Epidermal melanocyte (primary cell): ENCODE results near the gene CADM2.
"Not testable (repeated sequence)": the region's sequence is repeated elsewhere in the genome, so short reads cannot be mapped to it uniquely, and the experiment has no call there.

Experiments used
- DNase-seq: peaks from one replicate; pipeline ENCODE4 v3.0.0; 2011; ENCODE audit warnings: low spot score; ENCODE audit not compliant: insufficient read length

CADM2 gene

DNA sequence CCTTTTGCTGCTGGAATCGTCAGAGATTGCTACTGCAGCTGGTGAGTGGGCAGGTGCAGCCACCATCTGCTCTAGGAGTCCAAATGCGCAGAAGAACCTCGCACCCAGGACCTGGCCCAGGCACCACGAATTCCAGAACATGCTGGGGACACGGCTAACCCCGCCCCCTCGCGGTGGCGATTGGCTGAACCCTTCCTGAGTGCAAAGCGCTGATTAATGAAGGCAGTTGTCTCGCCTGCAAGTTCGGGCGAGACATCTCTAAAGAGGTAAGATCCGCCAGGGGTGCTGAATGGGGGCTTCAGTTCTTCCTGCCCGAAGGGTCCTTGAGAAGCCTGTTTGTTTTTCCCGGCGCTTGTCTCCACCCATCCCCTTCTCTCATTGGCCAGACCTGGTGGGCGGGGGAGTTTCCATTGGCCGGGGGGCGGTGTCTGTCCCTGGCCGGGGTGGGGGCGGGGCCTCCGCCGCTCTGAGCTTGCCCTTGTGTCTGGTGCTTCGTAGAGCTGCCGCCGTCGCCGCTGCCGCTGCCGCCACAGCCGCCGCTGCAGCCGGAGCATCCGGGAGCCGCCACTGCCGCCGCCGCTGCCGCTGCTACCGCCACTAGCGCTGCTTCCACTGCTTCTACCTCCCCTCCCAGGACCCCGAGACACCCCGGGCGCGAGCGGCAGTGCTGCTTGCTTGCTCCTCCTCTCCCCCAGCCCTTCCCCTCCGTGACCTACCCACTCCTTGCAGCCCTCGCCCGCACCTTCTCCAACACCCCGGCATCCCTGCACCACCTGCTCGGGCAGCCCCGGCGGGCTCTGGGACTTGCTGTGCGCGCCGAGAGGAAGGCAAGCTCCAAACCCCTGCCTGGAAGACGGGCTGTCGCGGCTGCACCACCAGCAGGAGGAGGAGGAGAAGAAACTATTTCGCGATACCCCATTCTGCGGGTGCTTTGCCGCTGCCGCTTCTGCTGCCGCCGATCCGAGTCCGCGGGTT lies at the start of gene CADM2:
TSS of gene CADM2 (plus strand) at position 495 of the 975 bp plus-strand sequence.
- DNase-seq: peak; percentile 92

DNA sequence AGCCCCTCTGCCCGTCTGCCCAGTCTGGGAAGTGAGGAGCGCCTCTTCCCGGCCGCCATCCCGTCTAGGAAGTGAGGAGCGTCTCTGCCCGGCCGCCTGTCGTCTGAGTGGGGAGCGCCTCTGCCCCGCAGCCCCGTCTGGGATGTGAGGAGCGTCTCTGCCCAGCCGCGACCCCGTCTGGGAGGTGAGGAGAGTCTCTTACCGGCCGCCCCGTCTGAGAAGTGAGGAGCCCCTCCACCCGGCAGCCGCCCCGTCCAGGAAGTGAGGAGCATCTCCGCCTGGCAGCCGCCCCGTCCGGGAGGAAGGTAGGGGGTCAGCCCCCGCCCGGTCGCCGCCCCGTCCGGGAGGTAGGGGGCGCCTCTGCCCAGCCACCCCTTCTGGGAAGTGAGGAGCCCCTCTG lies 40.2 kb upstream of the CADM2 start:
- not testable (repeated sequence) for DNase-seq

DNA sequence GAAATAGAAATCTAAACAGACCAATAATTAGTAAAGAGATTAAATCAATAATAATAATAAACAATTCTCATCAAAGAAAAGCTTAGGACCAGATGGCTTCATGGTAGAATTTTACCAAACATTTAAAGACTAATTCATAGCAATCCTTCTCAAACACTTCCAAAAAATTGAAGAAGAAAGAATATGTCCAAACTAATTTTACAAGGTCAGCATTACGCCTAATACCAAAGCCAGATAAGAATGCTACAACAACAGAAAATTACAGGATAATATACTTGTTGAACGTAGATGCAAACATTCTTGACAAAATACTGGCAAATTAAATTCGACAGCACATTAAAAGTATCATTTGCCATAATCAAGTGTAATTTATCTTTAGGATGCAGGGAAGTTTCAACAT lies 36.1 kb upstream of the CADM2 start:
- no peak for DNase-seq

DNA sequence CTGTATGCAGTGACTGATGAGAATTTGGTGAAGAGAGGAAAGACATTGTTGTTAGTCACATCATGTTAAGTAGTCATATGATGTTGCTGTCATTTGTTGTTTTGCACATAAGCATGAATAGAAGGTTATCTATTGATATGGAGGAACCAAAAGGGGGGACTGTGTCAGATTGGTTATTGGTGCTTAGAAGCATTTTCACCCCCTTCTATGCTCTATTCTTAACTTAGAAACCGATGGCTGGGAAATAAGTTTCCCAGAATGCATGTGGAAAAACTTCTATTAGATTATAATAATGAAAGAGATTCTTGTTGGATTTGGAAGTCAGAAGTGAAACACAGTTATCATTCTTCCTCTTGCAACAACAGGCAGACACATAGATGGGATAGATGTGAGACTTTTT lies 33.2 kb upstream of the CADM2 start:
- DNase-seq: no peak

DNA sequence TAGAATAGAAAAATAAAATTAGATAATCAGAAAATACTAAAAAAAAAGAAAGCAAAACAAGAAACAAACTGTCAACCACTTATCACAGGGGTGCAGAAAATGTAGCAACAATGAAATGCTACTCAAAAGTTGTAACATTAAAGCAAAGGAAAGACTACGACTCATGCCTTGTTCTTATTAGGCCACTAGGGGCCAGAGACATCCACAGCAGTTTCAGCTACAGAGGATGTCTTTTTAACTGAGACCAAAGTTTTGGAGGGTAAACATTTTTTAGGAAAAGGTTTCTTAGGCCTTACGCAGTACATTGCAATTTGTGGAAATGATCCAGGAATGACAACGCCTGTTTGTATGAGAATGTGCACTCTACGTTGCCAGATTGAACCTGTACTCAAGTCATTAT lies 15.4 kb upstream of the CADM2 start:
- DNase-seq: no peak

DNA sequence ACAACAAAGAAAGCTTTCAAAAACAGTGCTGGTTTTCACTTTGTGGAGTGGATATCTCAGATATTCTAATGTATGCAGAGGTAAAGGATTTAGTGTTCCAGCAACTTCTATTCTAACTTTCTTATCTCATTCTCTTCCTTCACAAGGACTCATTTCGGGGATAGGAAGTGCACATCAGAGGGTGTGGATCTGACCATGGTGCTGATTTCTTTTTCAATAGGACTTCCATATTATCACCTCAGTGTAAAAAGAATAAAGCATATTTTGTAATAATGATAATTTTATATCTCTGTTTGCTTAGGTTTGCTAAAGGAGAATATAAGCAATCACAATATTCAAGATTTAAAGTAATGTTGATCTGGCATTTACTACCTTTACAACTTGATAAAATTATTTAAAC lies 12.5 kb upstream of the CADM2 start:
- DNase-seq: no peak

DNA sequence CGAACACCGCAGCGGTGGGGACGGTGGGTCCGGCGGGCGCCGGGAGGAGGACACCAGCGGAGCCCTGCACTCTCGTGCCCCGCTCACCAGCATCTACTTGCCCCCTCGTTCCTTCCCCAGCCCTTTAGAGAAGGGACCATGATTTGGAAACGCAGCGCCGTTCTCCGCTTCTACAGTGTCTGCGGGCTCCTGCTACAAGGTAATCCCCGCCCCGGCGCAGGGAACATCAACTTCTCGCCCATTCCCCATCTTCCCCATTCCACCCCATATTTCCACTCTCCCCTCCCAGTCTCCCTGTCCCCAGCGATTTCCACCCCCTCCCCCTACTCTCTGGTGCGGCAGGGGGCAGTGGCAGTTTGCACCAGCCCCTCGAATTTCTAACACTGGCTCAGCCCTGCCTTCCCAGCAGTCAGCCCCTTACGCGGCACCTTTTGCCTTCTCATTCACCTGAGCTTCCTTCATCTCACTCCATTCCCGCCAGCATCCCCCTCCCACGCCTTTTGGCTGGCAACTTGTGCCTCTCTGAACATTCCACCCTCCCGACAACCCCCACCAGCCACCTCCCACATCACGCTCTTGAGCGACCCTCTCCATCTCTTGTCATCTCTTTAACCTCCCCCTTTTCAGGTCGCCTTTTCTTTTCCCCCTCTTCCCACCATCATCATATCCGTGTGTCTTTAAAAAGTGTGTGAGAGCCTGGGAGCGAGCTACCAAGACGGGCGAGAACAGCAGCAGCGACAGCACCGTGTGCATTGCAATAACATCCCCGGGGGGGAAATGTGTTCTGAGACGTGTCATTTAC lies 882 bp downstream of the CADM2 start:
- DNase-seq: no peak

DNA sequence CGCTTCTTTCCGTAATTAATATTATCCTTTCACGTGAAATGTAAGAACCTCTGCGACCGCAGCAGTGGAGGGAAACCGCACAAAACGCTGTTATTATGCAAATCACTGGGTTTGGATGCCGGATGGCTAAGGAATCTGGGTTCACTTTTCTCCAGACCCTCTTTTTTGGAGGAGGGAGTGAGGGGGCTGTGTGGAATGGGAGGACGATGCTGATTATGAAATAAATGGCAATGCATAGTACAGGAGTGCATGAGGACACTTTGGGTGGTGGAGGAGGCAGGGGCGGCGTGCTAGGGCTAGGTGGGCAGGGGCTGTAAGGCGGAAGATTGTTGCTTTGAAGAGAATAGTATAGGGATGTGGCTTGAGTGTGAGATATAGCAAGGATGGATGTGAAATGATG lies 1.8 kb downstream of the CADM2 start:
- no peak for DNase-seq

DNA sequence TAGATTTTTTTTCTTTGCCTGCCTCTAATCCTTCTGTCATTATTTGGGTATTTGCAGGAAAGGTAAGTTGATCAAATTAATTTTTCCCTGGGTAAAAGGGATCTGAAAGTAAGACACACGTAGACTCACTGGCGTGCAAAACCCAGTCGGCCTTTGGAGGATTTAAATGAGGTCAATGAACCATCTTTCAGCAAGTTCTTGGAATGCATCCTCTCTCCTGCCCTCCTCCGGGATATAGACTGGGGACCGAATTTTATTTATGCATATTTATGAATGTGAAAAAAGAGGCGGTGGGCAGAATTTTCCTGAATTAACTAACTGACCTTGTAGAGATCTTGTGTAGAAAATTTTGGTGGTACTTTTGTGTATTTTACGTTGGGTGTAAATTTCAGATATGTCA lies 2.2 kb downstream of the CADM2 start:
- no peak for DNase-seq

DNA sequence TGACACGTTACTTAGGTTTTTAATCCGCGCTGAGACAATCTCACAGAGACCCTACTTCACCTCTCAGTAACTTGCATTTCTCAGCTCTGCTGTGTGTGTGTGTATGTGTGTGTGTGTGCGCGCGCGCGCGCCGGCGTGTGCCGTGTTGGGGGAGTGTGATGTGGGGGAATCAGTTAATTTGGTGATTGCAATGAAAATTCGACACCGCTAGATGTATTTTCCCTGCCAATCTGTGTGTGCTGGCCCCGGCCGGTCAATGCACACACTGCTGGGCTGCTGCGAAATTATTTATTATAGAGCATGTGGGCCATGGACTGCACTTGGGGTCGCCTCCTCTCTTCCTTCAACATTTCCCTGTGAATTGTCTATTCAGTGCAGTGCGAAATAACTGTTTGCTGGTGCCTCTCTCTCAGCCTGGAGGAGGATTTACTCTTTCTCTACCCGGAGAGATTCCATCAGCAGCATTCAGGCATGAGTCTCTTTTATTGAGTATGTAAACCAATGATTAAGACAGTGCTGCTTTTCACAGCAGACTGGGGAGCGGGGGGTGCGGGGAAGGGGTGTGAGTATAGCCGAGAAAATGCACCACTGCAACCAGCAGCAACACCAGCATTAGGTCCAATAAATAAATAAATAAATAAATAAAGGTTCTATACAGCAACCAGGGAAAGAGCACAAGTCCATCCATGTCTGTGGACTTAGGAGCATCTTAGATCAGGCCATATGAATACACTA lies 2.9 kb downstream of the CADM2 start:
- no peak for DNase-seq

DNA sequence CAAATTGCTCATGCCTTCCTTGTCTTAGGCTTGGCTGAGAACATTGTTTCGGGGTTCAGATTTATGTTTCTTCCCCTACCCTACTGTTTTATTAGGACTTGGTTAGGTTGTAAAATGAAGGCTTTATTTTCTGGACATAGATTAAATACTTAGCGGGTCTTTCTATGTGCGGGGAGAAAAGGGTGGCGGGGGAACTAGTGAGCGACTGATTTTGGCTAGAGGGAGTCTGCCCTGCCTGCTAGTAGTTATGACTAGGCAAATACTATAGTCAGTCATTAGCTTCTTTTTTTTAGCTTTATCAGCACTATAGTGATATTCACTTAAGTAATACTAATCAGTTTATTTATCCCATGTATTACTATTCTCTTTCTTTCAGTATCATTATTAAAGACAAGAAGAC lies 3.6 kb downstream of the CADM2 start:
- DNase-seq: no peak

DNA sequence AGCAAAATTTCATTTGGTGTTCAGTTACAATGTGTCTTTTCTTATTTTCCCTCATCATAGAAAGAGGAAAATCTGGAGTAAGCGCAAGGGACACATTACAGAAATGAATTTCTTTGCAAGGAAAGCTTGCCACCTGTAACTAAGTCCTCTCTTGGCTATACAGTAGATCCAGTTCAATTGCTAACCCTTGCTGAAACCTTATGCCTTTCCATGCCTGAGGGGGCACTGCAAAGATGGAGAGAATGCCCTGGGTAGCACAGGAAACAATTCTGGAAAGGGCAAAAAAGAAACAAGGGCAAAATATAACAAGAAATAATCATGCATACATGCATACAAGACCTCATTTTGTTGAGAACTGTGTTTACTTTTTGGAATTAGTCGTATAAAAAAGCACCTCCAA lies 4.3 kb downstream of the CADM2 start:
- DNase-seq: no peak

DNA sequence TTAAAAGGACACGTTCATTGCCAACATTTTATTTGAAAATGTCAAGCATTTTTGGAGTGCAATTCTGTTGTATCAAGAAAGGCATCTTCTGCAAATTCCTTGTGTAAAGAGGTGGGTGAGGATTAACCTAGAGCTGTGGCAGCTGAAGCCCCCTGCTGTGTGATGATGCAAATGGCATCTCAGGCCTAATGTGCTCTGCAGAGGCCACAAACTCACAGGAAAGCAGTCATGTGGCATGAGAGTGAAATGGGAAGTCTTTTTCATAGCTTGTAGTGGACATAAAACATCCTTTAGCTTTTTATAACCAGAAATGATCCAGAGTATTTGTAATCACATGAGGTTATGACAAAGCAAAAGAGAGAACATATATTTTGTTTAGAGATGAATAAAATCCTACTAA lies 6.4 kb downstream of the CADM2 start:
- no peak for DNase-seq

DNA sequence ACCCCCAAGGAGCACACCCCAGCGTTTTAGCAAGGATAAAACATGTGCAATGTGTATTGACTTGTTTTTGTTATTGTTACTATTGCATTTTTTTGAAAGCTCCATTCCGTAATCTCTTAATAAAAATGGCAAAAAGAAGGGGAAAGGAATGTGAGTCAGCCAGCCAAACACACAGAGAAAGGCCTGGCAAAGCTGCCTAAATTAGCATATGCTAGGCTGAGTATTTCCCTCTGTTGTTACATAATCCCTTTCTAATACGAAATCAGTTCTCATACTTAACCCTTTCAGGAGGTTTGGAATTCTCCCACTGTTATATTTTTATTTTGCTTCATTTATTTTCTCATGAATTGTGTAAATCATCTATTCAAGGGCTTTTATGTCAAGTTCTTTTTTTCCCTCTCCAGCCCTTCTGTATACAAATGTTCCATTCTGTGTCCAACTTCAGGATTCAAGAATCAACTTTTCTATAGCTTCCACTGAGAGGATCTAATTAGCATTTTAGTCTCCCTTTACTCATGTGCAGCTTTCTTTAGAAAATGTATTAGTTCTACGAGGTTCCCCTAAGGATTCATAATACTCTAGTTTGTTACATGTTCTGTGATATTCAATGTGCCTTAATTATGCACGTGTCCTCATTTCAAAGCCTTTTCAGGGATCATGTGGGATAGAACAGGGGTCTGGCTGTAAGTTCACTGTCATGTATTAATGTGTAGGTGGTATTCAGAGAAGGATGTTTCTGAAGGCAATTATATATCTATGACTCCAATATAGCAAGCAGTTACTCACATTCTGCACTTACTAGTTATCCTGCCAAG lies 9.2 kb downstream of the CADM2 start:
- no peak for DNase-seq

DNA sequence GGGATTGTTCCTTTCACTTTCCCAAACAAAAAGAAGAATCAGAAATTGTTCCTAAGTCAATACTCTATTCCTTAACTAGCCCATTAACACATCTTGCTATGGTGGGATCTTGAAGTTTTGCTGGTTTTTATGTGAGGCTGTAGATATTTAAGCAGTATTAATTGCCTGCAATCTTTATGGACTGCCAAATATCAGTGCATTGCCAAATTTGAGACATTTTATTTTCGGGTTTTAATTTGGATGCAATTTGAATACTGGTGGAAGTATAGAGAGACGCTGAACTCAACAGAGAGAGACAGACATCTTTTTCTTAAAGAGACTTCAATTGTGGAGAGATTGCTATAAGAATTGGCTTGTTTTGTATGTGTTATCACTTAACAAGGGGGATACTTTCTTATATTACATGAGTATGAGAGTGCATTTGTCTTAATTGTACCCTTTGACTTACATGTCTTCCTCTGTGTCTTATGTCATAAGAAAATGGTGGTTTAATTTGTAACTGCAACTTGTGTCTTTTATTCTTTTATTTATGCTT lies 10.0 kb downstream of the CADM2 start:
- no peak for DNase-seq

DNA sequence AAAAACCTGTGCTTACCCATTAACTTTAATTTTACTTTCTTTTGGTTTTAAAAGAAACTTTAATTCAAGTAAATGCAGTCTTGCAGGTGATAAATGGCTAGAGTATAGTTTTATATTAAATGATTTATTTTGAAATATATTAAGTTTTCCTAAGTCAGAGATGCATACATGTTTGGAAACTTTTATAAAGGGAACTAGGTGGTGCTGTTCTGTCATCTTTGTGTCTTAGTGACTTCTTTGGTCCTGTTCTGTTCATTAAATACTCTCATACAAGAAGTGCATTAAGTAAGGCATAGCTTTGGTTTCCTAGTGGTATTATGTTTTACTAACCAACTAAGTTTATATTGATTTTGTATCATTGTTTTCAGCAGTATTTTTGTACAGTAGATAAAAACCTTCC lies 15.6 kb downstream of the CADM2 start:
- no peak for DNase-seq

DNA sequence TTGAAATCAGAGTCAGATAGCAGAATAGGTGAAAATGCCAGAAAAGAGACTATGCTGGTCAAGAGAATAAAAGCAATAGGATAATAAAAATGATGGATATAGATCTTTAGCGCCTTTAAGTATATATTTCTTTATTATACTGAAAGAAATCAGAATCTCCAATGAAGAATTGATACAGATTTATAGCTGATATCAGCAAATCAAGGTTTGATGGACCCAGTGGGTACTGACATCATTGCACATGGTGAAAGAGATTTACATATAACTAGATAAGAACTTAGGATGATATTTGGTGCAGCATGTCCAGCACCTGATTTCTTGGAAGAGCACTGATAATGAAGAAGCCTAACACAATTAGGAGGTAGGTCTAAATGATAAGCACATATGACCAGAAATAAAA lies 18.2 kb downstream of the CADM2 start:
- DNase-seq: no peak

DNA sequence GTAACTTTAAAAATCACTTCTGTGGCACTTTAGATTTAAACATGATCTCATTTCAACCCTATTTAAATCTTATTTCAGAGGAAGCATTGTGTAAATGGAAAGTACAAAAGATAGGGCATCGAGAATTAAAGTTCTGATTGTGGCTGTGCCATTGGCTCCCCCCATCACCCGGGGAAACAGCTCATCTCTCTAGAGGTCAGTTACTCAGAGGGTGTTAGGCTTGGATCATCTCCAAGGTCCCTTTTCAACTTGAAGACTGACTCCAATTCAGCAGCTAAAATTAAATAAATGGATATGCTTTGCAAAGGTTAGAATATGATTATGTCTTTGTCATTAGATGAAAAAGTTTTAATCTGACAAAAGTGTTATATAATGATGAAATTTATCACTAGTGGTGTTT lies 20.1 kb downstream of the CADM2 start:
- DNase-seq: no peak

DNA sequence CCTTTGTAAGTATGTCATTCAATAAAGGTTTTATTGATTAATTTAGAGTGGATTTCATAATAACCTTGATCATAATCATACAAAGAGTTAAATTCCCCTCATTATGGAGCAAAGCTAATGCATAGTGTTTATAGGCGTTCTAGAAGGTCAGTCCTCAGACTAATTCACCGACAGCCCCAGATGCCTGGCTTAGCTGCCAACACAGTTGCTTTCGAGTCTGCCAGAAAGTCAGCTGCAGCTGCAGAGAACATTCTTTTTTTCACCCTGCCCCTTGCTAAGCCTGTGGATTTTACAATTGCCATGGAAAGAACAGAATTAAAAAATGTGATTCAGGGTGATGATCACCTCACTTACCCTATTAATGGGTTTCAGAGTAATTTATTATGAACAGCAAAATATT lies 21.2 kb downstream of the CADM2 start:
- no peak for DNase-seq

DNA sequence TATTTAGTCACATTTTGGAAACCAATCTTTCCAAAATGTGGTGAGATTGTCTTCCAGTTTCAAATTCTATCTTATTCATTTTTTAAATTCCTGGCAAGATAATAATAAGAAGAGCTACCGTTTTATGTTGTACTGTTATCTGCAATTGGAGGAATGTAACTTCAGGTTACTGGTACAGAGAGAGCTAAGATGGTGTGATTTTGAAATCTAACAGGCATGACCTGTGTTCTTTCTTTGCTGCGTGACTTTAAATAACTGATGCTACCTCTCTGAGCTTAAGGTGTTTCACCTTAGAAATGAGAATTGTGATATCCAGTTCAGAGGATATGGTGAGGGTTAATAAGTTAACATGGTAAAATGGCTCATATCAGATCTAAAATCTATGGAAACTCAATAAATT lies 21.7 kb downstream of the CADM2 start:
- no peak for DNase-seq

DNA sequence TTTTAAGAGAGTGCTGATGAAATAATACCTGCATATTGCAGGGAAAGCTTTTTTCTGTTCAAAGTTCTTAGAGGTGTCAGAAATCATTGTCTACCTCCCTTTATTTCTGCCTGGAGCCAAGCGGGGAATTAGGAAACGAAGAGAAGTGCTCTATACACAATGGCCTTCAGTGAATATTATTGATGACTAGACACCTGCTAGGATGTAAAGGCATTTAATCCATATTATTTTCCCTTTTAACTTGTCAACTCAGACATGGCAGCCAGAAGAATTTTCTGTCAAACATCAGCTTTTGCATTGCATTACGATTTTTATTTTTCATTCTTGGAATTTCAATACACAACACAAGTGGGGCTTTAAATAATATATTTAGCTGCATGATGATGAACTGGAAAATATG lies 24.7 kb downstream of the CADM2 start:
- DNase-seq: no peak
